A673 (cell line): ENCODE results near the gene ARHGAP5. TPM values are rescaled to one million over a fixed set of nuclear protein-coding genes. Genes with fewer than 3 reads are reported as not detected.

ENCODE experiments used
- BruUV-seq: library from RNA; stranded (reverse); fragments of 400-500 nt; replicated peaks from 2 replicates; lab custom pipeline; 2021; lab: Mats Ljungman, UMichigan
- CTCF ChIA-PET: fragments of 300-600 bp; sonication (Branson Sonifier 250); formaldehyde crosslinking; loops from one replicate; lab custom pipeline; 2022; ENCODE audit warnings: antibody characterized with exemption; lab: Charles Lee
- POLR2A ChIA-PET: fragments of 300-600 bp; sonication (Branson Sonifier 250); formaldehyde crosslinking; loops from one replicate; lab custom pipeline; 2022; ENCODE audit warnings: antibody characterized with exemption; ENCODE audit not compliant: low non-redundant PET; lab: Charles Lee
- DNase-seq: peaks from one replicate; pipeline ENCODE4 v3.0.0-alpha.2; 2015; ENCODE audit warnings: low spot score
- H3K27ac ChIP-seq: fragments of 200-600 bp; sonication (generic); 2 replicates; pipeline ENCODE4 v1.5.1; 2016; ENCODE audit warnings: mixed run types, low read depth, mild to moderate bottlenecking, mixed read lengths, antibody characterized with exemption, low read length; ENCODE audit not compliant: poor library complexity, severe bottlenecking
- H3K27me3 ChIP-seq: fragments of 200-600 bp; sonication (generic); replicated peaks from 2 replicates; pipeline ENCODE4 v1.6.1; 2017; ENCODE audit warnings: mixed run types, low read depth, mild to moderate bottlenecking, mixed read lengths, antibody characterized with exemption, low read length; ENCODE audit not compliant: insufficient read depth, poor library complexity
- H3K36me3 ChIP-seq: fragments of 200-600 bp; sonication (generic); 2 replicates; pipeline ENCODE4 v1.6.1; 2016; ENCODE audit warnings: mixed run types, mild to moderate bottlenecking, mixed read lengths, antibody characterized with exemption, low read length; ENCODE audit not compliant: insufficient read depth, poor library complexity, severe bottlenecking
- H3K4me1 ChIP-seq: fragments of 200-600 bp; sonication (generic); 2 replicates; pipeline ENCODE4 v1.6.1; 2017; ENCODE audit warnings: mixed run types, mild to moderate bottlenecking, mixed read lengths, antibody characterized with exemption, low read length; ENCODE audit not compliant: insufficient read depth, poor library complexity, severe bottlenecking
- H3K4me3 ChIP-seq: fragments of 200-600 bp; sonication (generic); 2 replicates; pipeline ENCODE4 v1.5.1; 2016; ENCODE audit warnings: low read depth, mixed run types, mild to moderate bottlenecking, mixed read lengths, low read length; ENCODE audit not compliant: poor library complexity, severe bottlenecking
- H3K9me3 ChIP-seq: fragments of 200-600 bp; sonication (generic); 2 replicates; pipeline ENCODE4 v1.6.1; 2016; ENCODE audit warnings: mixed run types, low read depth, mild to moderate bottlenecking, mixed read lengths, antibody characterized with exemption, low read length; ENCODE audit not compliant: poor library complexity, severe bottlenecking
- CTCF ChIP-seq: fragments of 300-800, 200-600 bp; sonication (generic); conservative IDR thresholded peaks from 2 replicates; pipeline ENCODE4 v1.5.1; 2017; ENCODE audit warnings: low read depth, mild to moderate bottlenecking, antibody characterized with exemption, low read length, moderate library complexity, mixed read lengths
- EZH2 ChIP-seq: fragments of 200-600 bp; sonication (generic); IDR thresholded peaks from 2 replicates; pipeline ENCODE4 v1.6.1; 2017; ENCODE audit warnings: borderline replicate concordance, low read depth, mild to moderate bottlenecking, mixed read lengths, antibody characterized with exemption, low read length; ENCODE audit not compliant: poor library complexity, severe bottlenecking
- intact Hi-C: fragments of 100-400 bp; cut with micrococcal nuclease; formaldehyde crosslinking; loops from one replicate; pipeline ENCODE4 v1.10.0; 2022; ENCODE audit not compliant: unreplicated experiment
- total RNA-seq: library from RNA; stranded (reverse); gene quantifications from 2 replicates; pipeline ENCODE4 v1.2.3, GENCODE V29; 2021

The ARHGAP5 gene
- total RNA-seq, 1 experiment from 2014 or later: 51.3 TPM

GRCh38 chr14:32104803-32105202 is 27.7 kb downstream of the ARHGAP5 start:
- ChIA-PET POLR2A (no interaction called here), CTCF (interaction anchor here (0.7 kb wide), 1 partner anchor 170 kb away, joined by 3 read pairs; no protein-coding TSS in a partner anchor)
- Histone ChIP-seq H3K4me3 (no peak overlapping the region), H3K9me3 (no peaks in the 10 kb centered on the region), H3K27ac (no peak overlapping the region), H3K4me1 (no peaks in the 10 kb centered on the region), H3K27me3 (no peaks in the 10 kb centered on the region), H3K36me3 (no peaks in the 10 kb centered on the region)
- no peak for TF ChIP-seq EZH2
- TF ChIP-seq CTCF: no peak
- intact Hi-C loops: no loop called here
- no TSS peak for BruUV-seq
- DNase-seq: no peak

- POLR2A ChIA-PET: interaction anchor here (0.6 kb wide), 1 partner anchor 33 kb away, joined by 3 read pairs; the partner anchor contains the start of gene ARHGAP5
- Histone ChIP-seq H3K9me3 (no peaks in the 10 kb centered on the region), H3K27ac (no peak overlapping the region), H3K4me3 (no peak overlapping the region), H3K4me1 (no peaks in the 10 kb centered on the region), H3K27me3 (no peaks in the 10 kb centered on the region), H3K36me3 (no peaks in the 10 kb centered on the region)
- no peak for DNase-seq
- intact Hi-C loops: no loop called here
- TF ChIP-seq CTCF (no peak), EZH2 (no peak)
- BruUV-seq: no TSS peak
- CTCF ChIA-PET: no interaction called here
Observed at GRCh38 chr14:32109676-32110547, 32.8 kb downstream of the ARHGAP5 start.

GRCh38 chr14:32110548-32110896 is 33.4 kb downstream of the ARHGAP5 start:
- ChIA-PET POLR2A (no interaction called here), CTCF (no interaction called here)
- Histone ChIP-seq H3K27me3 (no peaks in the 10 kb centered on the region), H3K36me3 (no peaks in the 10 kb centered on the region), H3K27ac (no peak overlapping the region), H3K9me3 (no peaks in the 10 kb centered on the region), H3K4me1 (no peaks in the 10 kb centered on the region), H3K4me3 (no peak overlapping the region)
- intact Hi-C loops: no loop called here
- DNase-seq: no peak
- no TSS peak for BruUV-seq
- TF ChIP-seq EZH2 (no peak), CTCF (no peak)
